ENCODE measurements around the gene EPM2AIP1. TPM values are rescaled to one million over a fixed set of nuclear protein-coding genes. Genes with fewer than 3 reads are reported as not detected.
A peak's percentile ranks its signal among the peaks of the same experiment; 100 is the strongest.
"Not testable (repeated sequence)": the region's sequence is repeated elsewhere in the genome, so short reads cannot be mapped to it uniquely, and the experiment has no call there.

The EPM2AIP1 gene
- total and polyA plus RNA-seq, 2 experiments from 2014 or later = 7.5 to 20.2 TPM

DNA sequence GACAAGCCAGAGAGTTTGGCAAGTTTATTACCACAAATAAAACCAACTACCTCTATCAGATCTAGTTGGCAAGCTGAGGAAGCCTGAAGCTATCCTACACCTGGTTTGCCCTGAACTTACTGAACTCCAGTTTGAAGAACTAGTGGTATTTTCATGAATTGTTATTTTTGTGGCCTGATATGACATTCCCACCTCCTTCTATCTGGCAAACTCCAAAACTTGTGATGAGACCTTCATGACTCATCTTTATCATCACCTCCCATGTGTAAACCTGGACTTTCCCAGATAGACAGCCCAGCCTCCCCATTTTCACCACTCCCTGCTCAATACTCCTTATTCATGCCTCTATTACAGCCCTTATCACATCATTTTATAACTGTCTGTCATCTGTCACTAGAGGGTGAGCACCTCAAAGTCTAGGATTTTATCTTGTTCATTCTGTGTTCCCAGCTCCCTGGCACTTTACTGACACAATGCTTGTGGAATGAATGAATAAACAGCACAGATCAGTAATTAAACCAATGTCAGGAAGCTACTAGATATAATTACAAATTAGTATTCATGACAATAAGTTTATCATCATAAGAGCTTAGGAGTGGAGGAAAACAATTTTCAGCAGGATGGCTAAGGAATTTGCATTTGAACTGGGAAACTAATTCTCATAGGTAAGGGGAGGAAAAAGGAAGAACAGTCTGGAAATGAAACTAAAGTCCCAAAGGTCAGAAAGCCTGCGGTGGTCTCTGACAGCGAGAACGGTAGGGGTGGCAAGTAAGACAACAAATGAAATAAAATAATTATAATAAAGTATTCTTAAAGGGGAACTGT, 34.9 kb downstream of the EPM2AIP1 start:
- peak overlapping the region; percentile 45 for H3K27ac ChIP-seq
- DNase-seq = peak; percentile 80
- no peaks in the 10 kb centered on the region for H3K9me3 ChIP-seq (ENCODE audit: low read depth)
- 67 to 71% methylated on average over 3 of the region's 3 CpGs for WGBS, 2 experiments (ENCODE audit: low coverage in 1 of 2, low lambda C conversion rate in 2 of 2, missing lambda C conversion rate in 2 of 2)
- no peaks in the 10 kb centered on the region for H3K27me3 ChIP-seq (replicated peaks; ENCODE audit: insufficient read depth)
- H3F3A ChIP-seq (ENCODE audit: insufficient read depth) = peaks cover 11% of the 10 kb centered on the region
- no peaks in the 10 kb centered on the region for H3K36me3 ChIP-seq (ENCODE audit: low read depth)
- no peaks in the 10 kb centered on the region for H3K9me2 ChIP-seq (ENCODE audit: insufficient read depth)
- H3K4me2 ChIP-seq (ENCODE audit: unreplicated experiment) = peak overlapping the region; percentile 59
- H4K20me1 ChIP-seq (ENCODE audit: insufficient read depth) = no peaks in the 10 kb centered on the region
- no peaks in the 10 kb centered on the region for H3K79me2 ChIP-seq (ENCODE audit: insufficient read depth)
- H3K4me3 ChIP-seq = 0 out of 2 replicates have a peak overlapping the region, but pooled peaks have one; percentile 12
- peaks cover 14% of the 10 kb centered on the region for H3K4me1 ChIP-seq (ENCODE audit: insufficient read depth)
- H3K9ac ChIP-seq = peak overlapping the region; percentile 35; the same call in 1 of the 2 replicates
- H2AFZ ChIP-seq = no peak overlapping the region
- in situ Hi-C loops (cut with MboI) = no loop called here
- TF ChIP-seq EZH2 (IDR thresholded peaks at IDR 0.05; ENCODE audit: insufficient read depth, poor library complexity, severe bottlenecking) = no peak
- TF ChIP-seq EZH2phosphoT487 (IDR thresholded peaks at IDR 0.05; ENCODE audit: insufficient read depth, low read depth) = no peak

GRCh38 chr3:36957063-36957462, 35.9 kb downstream of the EPM2AIP1 start:
- in situ Hi-C loops (cut with MboI) = no loop called here

DNA sequence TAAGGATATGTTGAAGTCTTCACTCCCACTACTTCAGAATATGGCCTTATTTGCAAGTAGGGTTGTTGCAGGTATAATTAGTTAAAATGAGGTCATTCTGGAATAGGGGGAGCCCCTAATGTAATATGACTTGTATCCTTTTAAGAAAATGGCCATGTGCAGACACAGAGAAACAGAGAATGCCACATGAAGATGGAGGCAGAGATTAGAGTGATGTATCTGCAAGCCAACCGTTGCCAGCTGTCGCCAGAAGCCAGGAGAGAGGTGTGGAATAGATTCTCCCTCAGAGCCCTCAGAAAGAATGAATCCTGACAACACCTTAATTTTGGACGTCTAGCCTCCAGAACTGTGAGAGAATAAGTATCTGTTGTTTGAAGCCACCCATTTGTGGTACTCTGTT, 36.8 kb downstream of the EPM2AIP1 start:
- H3K9ac ChIP-seq = no peak overlapping the region
- no peak for TF ChIP-seq EZH2 (IDR thresholded peaks at IDR 0.05; ENCODE audit: insufficient read depth, poor library complexity, severe bottlenecking)
- no peak for TF ChIP-seq EZH2phosphoT487 (IDR thresholded peaks at IDR 0.05; ENCODE audit: insufficient read depth, low read depth)
- H3K27ac ChIP-seq = no peak overlapping the region
- peaks cover 11% of the 10 kb centered on the region for H3F3A ChIP-seq (ENCODE audit: insufficient read depth)
- H3K27me3 ChIP-seq (replicated peaks; ENCODE audit: insufficient read depth) = no peaks in the 10 kb centered on the region
- H3K79me2 ChIP-seq (ENCODE audit: insufficient read depth) = no peaks in the 10 kb centered on the region
- WGBS, 2 experiments (ENCODE audit: low coverage in 1 of 2, low lambda C conversion rate in 2 of 2, missing lambda C conversion rate in 2 of 2) = 77 to 89% methylated on average over 3 of the region's 3 CpGs
- H3K4me1 ChIP-seq (ENCODE audit: insufficient read depth) = peaks cover 14% of the 10 kb centered on the region
- no peak overlapping the region for H3K4me3 ChIP-seq
- H2AFZ ChIP-seq = no peak overlapping the region
- in situ Hi-C loops (cut with MboI) = no loop called here
- no peaks in the 10 kb centered on the region for H3K36me3 ChIP-seq (ENCODE audit: low read depth)
- no peak overlapping the region for H3K4me2 ChIP-seq (ENCODE audit: unreplicated experiment)
- H3K9me3 ChIP-seq (ENCODE audit: low read depth) = no peaks in the 10 kb centered on the region
- no peak for DNase-seq
- H4K20me1 ChIP-seq (ENCODE audit: insufficient read depth) = no peaks in the 10 kb centered on the region
- no peaks in the 10 kb centered on the region for H3K9me2 ChIP-seq (ENCODE audit: insufficient read depth)

More at GRCh38 chr3:36957063-36957462, 35.9 kb downstream of the EPM2AIP1 start:
- Histone ChIP-seq H3K9me3 (ENCODE audit: low read depth) (no peaks in the 10 kb centered on the region), H3K4me2 (ENCODE audit: unreplicated experiment) (no peak overlapping the region), H3K79me2 (ENCODE audit: insufficient read depth) (no peaks in the 10 kb centered on the region), H3K4me3 (no peak overlapping the region), H3K27me3 (replicated peaks; ENCODE audit: insufficient read depth) (no peaks in the 10 kb centered on the region), H3K36me3 (ENCODE audit: low read depth) (no peaks in the 10 kb centered on the region), H4K20me1 (ENCODE audit: insufficient read depth) (no peaks in the 10 kb centered on the region), H2AFZ (no peak overlapping the region), H3K27ac (no peak overlapping the region), H3K9ac (no peak overlapping the region), H3K9me2 (ENCODE audit: insufficient read depth) (no peaks in the 10 kb centered on the region), H3F3A (ENCODE audit: insufficient read depth) (peaks cover 11% of the 10 kb centered on the region), H3K4me1 (ENCODE audit: insufficient read depth) (peaks cover 14% of the 10 kb centered on the region)
- 48 to 50% methylated on average over 1 of the region's 1 CpG for whole genome bisulfite sequencing, 2 experiments (ENCODE audit: low coverage in 1 of 2, low lambda C conversion rate in 2 of 2, missing lambda C conversion rate in 2 of 2)
- no peak for TF ChIP-seq EZH2phosphoT487 (IDR thresholded peaks at IDR 0.05; ENCODE audit: insufficient read depth, low read depth)
- no peak for TF ChIP-seq EZH2 (IDR thresholded peaks at IDR 0.05; ENCODE audit: insufficient read depth, poor library complexity, severe bottlenecking)
- DNase-seq = no peak

- TF ChIP-seq EZH2 (IDR thresholded peaks at IDR 0.05; ENCODE audit: insufficient read depth, poor library complexity, severe bottlenecking) (no peak), EZH2phosphoT487 (IDR thresholded peaks at IDR 0.05; ENCODE audit: insufficient read depth, low read depth) (no peak)
- H3K4me3 ChIP-seq = no peak overlapping the region
- H3K4me1 ChIP-seq (ENCODE audit: insufficient read depth) = peaks cover 14% of the 10 kb centered on the region
- no peak overlapping the region for H2AFZ ChIP-seq
- no peak overlapping the region for H3K27ac ChIP-seq
- peaks cover 11% of the 10 kb centered on the region for H3F3A ChIP-seq (ENCODE audit: insufficient read depth)
- H4K20me1 ChIP-seq (ENCODE audit: insufficient read depth) = no peaks in the 10 kb centered on the region
- no peak for DNase-seq
- no peaks in the 10 kb centered on the region for H3K27me3 ChIP-seq (replicated peaks; ENCODE audit: insufficient read depth)
- no peaks in the 10 kb centered on the region for H3K36me3 ChIP-seq (ENCODE audit: low read depth)
- H3K4me2 ChIP-seq (ENCODE audit: unreplicated experiment) = no peak overlapping the region
- H3K9me3 ChIP-seq (ENCODE audit: low read depth) = no peaks in the 10 kb centered on the region
- H3K79me2 ChIP-seq (ENCODE audit: insufficient read depth) = no peaks in the 10 kb centered on the region
- H3K9ac ChIP-seq = no peak overlapping the region
- in situ Hi-C loops (cut with MboI) = no loop called here
- no peaks in the 10 kb centered on the region for H3K9me2 ChIP-seq (ENCODE audit: insufficient read depth)
Measured at GRCh38 chr3:36954452-36955134, 38.3 kb downstream of the EPM2AIP1 start.

- H2AFZ ChIP-seq; H3K4me3 ChIP-seq; H3K4me2 ChIP-seq (ENCODE audit: unreplicated experiment); H3F3A ChIP-seq (ENCODE audit: insufficient read depth); H3K9me2 ChIP-seq (ENCODE audit: insufficient read depth); H3K27me3 ChIP-seq (replicated peaks; ENCODE audit: insufficient read depth); DNase-seq; H3K36me3 ChIP-seq (ENCODE audit: low read depth); H3K27ac ChIP-seq; H3K9ac ChIP-seq; H3K4me1 ChIP-seq (ENCODE audit: insufficient read depth); H4K20me1 ChIP-seq (ENCODE audit: insufficient read depth); H3K9me3 ChIP-seq (ENCODE audit: low read depth); in situ Hi-C loops (cut with MboI); H3K79me2 ChIP-seq (ENCODE audit: insufficient read depth): not testable (repeated sequence)
- 71 to 78% methylated on average over 5 of the region's 5 CpGs for WGBS, 2 experiments (ENCODE audit: low coverage in 1 of 2, low lambda C conversion rate in 2 of 2, missing lambda C conversion rate in 2 of 2)
Measured at GRCh38 chr3:36947814-36948213, 45.1 kb downstream of the EPM2AIP1 start.
